HG03457 (cell line): ENCODE data around the gene PEAK1.
A peak's percentile ranks its signal among the peaks of the same experiment; 100 is the strongest.

Experiments
- ATAC-seq: cut with Tn5 transposase; IDR thresholded peaks from one replicate; pipeline ENCODE4 v1.9.1; 2021; ENCODE audit warnings: moderate number of reproducible peaks; ENCODE audit not compliant: unreplicated experiment

PEAK1 gene

GRCh38 chr15:77419836-77420609, at the start of gene PEAK1:
PEAK1 (minus strand) TSS chr15:77420104; CDS start chr15:77181926, 238,178 bp downstream.
- ATAC-seq: peak; percentile 84

DNA sequence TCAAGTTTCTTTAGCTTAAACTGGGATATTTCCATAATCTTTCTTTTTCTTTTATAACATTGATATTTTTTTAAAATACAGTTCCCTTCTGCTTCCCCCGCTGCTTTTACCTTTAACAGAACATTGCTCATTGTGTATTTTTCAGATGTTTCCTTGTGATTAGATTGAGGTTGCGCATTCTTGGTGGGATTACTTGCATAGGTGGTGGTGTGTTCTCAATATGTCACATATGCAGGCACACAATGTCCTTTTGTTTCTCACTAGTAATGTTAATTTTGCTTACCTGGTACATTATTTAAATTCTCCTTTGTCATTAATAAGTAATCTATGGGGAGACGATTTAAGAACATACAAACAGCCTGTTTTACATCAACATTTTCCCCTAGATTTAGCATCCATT, 49.0 kb upstream of the PEAK1 start:
- no peak for ATAC-seq

- no peak for ATAC-seq
These were observed 46.6 kb upstream of the PEAK1 start for GRCh38 chr15:77466521-77466920.

GRCh38 chr15:77464129-77464865, 44.4 kb upstream of the PEAK1 start:
- ATAC-seq: no peak

GRCh38 chr15:77461486-77461885, 41.6 kb upstream of the PEAK1 start:
- no peak for ATAC-seq

DNA sequence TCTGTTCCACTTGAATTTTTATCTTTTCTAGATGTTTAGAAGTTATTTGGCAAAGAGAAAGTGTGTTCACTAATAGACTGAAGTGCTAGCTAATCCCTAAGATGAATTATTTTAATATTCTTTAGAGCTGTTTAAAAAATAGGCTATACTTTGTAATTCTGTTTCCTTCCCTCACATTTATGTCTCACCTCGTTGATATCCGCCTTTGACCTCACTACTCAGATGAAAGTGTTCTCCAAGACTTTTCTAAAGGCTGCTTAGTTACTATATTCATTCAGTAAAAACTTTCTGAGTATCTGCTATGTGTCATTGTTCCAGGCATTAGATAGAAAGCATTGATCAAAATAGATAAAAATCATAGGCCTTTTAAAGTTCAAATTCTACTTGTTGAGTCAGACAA, 39.1 kb upstream of the PEAK1 start:
- ATAC-seq: no peak

DNA sequence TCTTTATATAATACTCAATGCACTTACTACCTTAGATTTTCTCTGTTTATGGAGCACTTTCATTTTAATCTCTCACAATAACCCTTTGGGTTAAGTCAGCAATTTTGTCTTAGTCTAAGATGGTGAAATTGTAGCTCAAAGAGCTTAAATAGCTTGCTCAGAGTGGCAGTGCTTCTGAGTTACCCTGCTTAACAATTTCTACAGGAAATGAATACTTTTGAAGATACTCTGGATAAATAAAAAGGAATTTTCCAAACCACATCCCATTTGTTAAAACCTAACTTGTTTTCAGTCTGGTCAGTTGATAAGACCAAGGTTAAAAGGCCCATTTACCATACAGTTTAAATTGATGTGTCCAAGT, 38.0 kb upstream of the PEAK1 start:
- no peak for ATAC-seq

DNA sequence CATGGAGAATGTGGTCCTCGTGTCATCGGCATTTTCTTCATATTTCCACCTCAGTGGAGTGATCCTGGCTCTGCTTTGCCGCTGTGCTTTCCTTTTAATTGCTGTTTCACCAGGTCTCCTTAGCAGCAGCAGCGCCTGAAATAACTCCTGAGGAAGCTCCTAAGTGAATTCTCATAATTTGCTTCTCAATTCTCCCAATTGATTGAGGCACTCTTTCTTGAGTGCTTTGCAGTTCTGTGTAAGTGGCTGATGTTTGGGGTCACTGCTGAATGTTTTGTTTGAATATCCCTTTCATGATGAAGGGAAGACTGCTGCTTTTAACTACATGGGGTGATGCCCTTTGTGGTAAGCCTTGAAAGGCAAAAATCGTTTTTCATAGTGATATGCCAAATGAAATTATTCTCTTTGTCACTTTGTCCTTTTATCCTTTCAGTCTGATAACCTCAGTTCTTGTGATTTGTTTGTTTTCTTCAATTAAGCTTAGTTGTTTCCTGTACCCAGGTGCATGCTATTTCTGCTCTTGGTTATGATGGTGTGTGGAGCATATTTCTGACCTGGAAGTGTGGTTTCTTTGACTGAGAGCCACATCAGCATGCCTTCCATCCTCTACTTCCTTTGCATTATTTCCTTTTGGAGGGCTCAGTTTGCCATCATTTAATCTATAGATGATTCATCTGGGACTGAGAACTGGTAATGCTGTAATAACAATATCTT, 37.4 kb upstream of the PEAK1 start:
- ATAC-seq: no peak

DNA sequence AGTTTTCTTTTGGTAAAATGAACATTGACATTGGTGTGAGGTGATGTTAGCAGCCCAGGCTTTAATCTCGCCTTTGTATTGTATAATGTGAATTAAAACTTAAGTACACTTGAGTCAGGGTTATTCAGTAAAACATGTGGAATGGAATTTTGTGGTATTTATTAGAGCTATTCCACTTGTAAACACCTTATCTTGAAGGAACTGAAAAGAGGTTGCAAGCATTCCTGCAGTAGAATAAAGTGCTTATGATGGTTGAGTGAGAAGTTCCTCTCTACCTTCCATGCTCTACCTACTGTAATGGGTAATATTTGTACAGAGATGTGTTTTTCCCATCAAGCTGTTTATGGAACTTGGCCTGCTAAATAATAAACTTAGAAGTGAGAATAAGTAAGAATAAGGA, 36.8 kb upstream of the PEAK1 start:
- no peak for ATAC-seq

- ATAC-seq: no peak
These were observed 35.9 kb upstream of the PEAK1 start for GRCh38 chr15:77455696-77456321.

DNA sequence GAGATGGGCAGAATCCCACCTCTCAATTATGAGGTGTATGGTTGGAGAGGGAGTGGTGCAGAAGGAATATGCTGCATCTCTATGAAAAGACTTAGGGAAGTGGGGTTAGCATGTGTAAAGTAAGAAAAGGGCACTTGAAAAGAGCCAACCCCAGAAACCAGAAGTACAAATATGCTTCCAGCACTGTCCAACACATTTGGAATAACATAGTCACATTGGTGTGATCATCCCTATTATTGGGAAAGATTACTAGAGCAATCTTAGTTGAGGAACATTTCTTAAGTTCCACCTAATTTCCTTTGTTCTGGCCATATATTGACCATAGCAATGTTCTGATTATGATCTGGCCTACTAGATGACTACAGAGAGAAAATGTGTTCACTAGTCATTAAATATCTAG, 35.0 kb upstream of the PEAK1 start:
- no peak for ATAC-seq

DNA sequence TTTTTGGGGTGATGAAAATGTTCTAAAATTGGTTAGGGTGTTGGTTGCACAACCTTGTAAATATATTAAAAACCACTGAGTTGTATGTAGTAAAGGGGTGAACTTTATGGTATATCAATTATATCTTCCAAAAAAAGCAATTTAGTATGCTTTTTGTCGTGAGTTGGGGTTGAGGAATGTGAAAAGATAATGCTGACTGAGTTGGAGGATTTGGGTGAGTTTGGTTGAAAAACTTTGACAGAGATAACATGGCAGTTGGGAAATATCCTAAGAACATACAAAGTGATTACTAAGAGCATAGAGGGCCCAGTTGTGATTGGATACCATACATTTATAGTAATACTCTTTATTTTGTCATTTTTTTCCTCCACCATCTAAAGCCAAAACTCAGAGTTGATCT, 34.4 kb upstream of the PEAK1 start:
- ATAC-seq: no peak

- ATAC-seq: no peak
These were observed 27.0 kb upstream of the PEAK1 start for GRCh38 chr15:77446840-77447390.

DNA sequence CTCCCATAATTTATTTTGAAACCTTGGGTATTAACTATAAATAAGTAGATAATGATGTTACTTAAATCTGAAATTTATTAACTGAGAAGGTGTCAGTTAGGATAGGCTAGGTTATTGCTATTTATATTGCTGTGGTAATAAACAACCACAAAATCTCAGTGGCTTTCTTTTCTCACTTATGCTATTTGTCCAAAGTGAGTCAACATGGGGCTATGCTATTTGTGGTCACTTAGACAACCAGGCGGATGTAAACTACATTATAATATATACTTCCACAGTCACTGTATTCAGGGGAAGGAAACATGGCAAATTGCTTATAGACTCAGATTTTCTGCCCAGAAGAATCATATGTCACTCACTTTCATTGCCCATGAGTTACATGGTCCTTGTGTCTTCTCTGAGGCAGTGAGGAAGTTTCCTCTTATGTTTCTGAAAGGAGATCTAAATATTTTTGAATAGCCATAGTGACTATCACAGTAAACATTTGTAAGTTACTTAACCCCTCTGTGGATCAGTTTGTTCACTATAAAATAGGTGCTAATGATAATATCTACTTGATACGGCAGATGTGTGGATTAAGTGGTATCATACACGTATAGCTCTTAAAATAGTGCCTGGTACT, 20.6 kb upstream of the PEAK1 start:
- no peak for ATAC-seq

GRCh38 chr15:77437264-77437663, 17.4 kb upstream of the PEAK1 start:
- ATAC-seq: no peak

DNA sequence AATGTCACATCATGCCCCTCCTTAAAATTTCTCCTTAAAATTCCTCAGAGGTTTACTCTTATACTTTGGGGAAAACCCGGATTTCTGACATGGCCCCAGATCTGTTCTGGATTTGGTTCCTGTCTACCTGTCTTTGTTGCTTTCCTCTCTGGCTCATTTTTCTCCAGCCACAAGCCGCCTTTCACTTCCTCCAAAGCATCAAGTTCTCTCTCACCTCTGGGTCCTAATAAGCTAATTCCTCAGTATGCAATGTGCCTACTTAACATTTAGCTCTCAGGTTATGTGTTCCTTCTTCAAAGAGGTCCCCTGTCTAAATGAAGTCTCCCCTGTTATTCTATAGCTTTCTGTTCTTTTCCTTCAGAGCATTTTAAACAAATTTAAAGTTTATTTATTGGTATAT, 16.9 kb upstream of the PEAK1 start:
- ATAC-seq: no peak

DNA sequence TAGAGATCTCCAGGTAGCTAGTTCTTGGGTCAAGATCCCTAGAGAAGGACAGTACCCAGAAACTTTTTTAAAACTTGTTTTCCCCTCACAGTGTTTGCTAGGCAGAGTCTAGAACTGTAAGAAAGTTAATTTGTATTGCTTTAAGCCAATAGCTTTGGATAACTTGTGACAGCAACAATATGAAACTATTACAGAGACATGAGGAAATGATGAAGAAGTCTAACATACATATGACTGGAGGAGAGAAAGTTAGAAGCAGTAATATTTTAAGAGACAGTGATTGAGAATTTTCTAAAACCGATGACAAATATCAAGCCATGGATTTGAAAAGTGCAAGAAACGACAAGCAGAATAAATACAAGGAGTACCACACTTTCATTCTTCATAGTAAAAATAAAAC, 10.7 kb upstream of the PEAK1 start:
- no peak for ATAC-seq

DNA sequence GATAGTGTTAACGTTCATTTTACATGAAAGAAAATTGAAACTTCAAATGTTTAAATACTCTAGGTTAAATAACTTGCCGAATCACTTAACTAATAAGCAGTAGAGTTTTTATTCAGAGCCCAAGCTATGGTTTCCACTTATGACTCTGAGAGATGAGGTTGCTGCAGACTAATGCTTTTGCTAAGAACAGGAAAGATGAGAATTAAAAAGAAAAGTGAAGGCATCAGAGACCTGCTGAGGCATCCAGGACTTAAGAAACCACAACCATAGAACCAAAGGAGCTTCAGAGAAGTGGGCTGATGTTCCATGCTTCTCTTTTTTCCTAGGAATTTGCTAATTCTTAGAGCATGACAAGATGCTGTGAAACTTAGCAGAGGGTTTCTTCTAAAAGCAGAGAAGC, 10.3 kb upstream of the PEAK1 start:
- ATAC-seq: no peak

GRCh38 chr15:77426871-77427270, 7.0 kb upstream of the PEAK1 start:
- no peak for ATAC-seq

DNA sequence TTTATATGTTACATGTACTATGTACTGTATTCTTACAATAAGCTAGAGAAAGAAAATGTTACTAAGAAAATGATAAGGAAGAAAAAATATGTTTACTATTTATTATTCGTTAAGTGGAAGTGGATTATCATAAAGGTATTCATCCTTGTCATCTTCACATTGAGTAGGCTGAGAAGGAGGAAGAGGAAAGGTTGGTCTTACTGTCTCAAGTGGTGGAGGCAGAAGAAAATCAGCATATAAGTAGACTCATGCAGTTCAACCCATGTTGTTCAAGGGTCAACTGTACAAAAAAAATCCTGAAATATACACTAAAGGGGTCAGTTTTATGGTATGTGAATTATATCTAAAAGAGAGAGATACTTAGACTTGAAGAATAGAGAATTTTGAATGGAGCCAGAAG, 6.5 kb upstream of the PEAK1 start:
- no peak for ATAC-seq

DNA sequence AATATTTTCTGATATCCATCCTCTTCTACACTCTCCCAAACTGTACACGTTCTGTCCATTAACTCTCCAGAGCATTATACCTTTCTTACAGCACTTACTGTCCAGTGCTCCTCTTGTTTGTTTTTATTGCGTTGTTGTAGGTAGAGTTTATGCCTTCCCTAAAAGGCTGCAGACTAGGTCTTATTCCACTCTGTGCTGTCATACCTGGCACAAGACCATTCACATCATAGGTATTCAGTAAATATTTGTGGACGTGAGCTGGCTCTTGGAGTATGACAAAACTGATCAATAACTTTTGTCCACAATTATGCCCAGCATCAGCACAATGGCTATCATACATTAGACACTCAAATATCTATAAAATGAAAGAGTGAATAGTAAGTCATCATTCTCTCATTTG, 5.2 kb upstream of the PEAK1 start:
- ATAC-seq: no peak
